Activated T-helper 2 cell treated with anti-CD3 and anti-CD28 coated beads, Interferon-gamma antibody, Interleukin-2, Interleukin-4, amounts not matched to agents 10 μg/mL and 5 μg/mL and 100 μg/mL, durations not matched to agents 14 hours and 24 hours and 36 hours (primary cell): ENCODE results near the gene STAT4. TPM values are rescaled to one million over a fixed set of nuclear protein-coding genes. Genes with fewer than 3 reads are reported as not detected.

Experiments
- DNase-seq: peaks from one replicate; pipeline ENCODE4 v3.0.0; 2021; ENCODE audit warnings: low spot score
- H3K27ac Mint-ChIP-seq: one replicate; pipeline ENCODE4 v1.8.0; 2021; ENCODE audit warnings: mixed read lengths
- H3K27me3 Mint-ChIP-seq: one replicate; pipeline ENCODE4 v1.8.0; 2021; ENCODE audit warnings: low read depth, mixed read lengths
- H3K36me3 Mint-ChIP-seq: one replicate; pipeline ENCODE4 v1.8.0; 2021; ENCODE audit warnings: low read depth, mixed read lengths
- H3K4me1 Mint-ChIP-seq: one replicate; pipeline ENCODE4 v1.8.0; 2021; ENCODE audit warnings: low read depth, mixed read lengths
- H3K4me3 Mint-ChIP-seq: one replicate; pipeline ENCODE4 v1.8.0; 2021; ENCODE audit warnings: low read depth, mild to moderate bottlenecking, moderate library complexity, mixed read lengths
- H3K9me3 Mint-ChIP-seq: one replicate; pipeline ENCODE4 v1.8.0; 2021; ENCODE audit warnings: mixed read lengths
- intact Hi-C: fragments of 100-400 bp; cut with micrococcal nuclease; formaldehyde crosslinking; loops from one replicate; pipeline ENCODE4 v1.15.1; 2023
- total RNA-seq: library from RNA; stranded (reverse); gene quantifications from 2 replicates; pipeline ENCODE4 v1.2.3, GENCODE V29; 2022

Gene STAT4
- total RNA-seq, 1 donor from 2014 or later: 96.9 TPM

DNA sequence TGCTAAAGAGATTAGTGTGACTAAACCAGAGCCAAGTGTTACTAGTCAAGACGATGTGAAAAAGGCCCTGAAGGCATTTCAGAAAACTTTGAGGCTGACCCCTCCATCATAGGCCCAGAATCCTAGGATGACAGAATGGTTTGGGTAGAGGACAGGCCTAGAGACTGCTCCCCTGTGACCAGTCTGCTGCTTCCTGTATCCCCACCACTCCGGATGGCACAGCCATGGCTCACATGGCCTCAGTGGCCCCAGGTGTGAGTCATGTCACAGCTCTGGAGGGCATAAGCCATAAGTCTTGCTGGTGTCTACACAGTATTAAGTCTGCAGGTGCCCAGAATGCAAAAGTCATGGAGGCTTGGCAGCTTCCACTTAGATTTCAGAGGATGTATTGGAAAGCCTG lies 124.4 kb downstream of the STAT4 start:
- H3K27ac Mint-ChIP-seq: no peak overlapping the region
- intact Hi-C loops: loop anchor here (10.0 kb wide), 1 partner anchor 702 kb away; no protein-coding TSS in a partner anchor
- H3K9me3 Mint-ChIP-seq: no peaks in the 10 kb centered on the region
- no peaks in the 10 kb centered on the region for H3K27me3 Mint-ChIP-seq
- DNase-seq: no peak
- no peak overlapping the region for H3K4me3 Mint-ChIP-seq
- peaks cover 52% of the 10 kb centered on the region for H3K4me1 Mint-ChIP-seq
- peaks cover 57% of the 10 kb centered on the region for H3K36me3 Mint-ChIP-seq

DNA sequence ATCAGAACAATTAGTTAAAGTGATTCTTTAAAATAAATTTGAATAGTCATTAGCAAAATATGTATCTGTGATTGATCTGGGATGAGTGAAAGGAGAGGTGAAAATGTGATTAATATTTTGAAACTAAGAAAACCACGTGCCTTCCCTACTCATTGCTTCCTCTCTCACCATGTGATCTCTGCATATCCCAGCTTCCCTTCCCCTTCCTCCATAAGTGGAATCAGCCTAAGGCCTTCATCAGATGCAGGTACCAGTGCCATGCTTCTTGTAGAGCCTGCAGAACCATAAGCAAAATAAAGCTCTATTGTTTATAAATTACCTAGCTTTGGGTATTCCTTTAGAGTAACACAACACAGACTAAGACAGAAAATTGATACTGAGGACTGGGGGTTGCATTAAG lies 125.7 kb downstream of the STAT4 start:
- Mint-ChIP-seq H3K4me3 (peak overlapping the region; percentile 22), H3K9me3 (no peaks in the 10 kb centered on the region), H3K27me3 (no peaks in the 10 kb centered on the region), H3K36me3 (peaks cover 46% of the 10 kb centered on the region), H3K4me1 (peaks cover 42% of the 10 kb centered on the region), H3K27ac (no peak overlapping the region)
- no peak for DNase-seq
- intact Hi-C loops: loop anchor here (10.0 kb wide), 1 partner anchor 700 kb away; no protein-coding TSS in a partner anchor

DNA sequence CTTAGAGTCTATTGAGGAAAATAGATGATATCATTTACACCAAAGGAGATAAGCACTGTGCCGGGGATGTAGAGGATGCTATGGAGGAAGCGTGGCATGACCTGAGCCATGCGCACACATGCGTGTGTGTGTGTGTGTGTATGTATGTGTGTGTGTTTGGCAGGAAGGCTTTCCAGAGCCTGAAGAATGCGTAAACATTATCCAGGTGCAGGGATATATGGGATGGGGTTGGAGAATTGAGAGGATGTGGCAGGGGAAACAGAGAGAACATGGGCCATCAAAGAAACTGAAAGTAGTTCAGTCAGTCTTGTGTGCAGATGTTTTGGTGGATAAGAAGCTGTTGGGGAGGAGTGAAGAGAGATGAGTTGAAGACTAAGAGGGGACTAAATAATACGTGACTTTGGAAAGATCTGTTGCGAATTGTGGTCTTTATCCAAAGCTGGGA lies 127.5 kb downstream of the STAT4 start:
- no peaks in the 10 kb centered on the region for H3K27me3 Mint-ChIP-seq
- peak; percentile 40 for DNase-seq
- H3K4me3 Mint-ChIP-seq: no peak overlapping the region
- H3K27ac Mint-ChIP-seq: no peak overlapping the region
- peaks cover 31% of the 10 kb centered on the region for H3K36me3 Mint-ChIP-seq
- peaks cover 37% of the 10 kb centered on the region for H3K4me1 Mint-ChIP-seq
- intact Hi-C loops: loop anchor here (1.0 to 10.0 kb wide), 9 partner anchors 9 to 698 kb away; partner anchors contain the start of genes STAT1 and STAT4
- H3K9me3 Mint-ChIP-seq: no peaks in the 10 kb centered on the region

DNA sequence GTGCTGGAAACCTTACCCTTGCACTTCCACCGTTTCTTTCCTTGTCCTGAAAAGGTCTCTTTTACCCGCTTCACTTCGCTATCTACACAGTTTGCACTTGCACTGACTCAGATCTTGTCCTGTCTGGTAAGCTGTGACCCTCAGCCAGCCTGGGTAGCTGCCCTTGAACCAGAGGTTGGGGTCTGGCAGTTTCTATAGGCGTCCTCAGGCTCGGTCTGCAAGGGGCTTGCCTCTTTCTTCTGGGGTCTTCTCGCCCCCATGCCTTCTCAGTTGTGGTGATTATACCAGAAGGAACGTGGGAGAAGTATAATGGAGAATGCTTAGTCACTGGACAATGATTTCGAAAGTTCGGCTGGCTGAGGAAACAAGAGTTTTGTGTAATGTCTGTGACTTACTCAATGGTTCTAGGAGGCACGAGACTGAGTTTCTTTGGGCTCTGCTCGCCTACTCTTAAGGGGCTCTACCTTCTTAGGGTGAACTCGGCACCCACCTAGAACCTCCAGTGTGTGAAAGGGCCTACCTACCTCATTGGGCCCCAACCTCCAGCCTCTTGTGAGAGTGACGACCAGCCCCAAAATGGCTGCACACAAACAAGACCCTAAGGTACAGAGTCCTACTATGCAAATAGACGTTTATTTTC lies 129.9 kb downstream of the STAT4 start:
- Mint-ChIP-seq H3K4me3 (no peak overlapping the region), H3K4me1 (peaks cover 38% of the 10 kb centered on the region), H3K27ac (no peak overlapping the region), H3K36me3 (peaks cover 12% of the 10 kb centered on the region), H3K27me3 (no peaks in the 10 kb centered on the region), H3K9me3 (peaks cover under 1% of the 10 kb centered on the region)
- no peak for DNase-seq
- intact Hi-C loops: loop anchor here (2.0 to 10.0 kb wide), 8 partner anchors 41 to 696 kb away; partner anchors contain the start of gene GLS

DNA sequence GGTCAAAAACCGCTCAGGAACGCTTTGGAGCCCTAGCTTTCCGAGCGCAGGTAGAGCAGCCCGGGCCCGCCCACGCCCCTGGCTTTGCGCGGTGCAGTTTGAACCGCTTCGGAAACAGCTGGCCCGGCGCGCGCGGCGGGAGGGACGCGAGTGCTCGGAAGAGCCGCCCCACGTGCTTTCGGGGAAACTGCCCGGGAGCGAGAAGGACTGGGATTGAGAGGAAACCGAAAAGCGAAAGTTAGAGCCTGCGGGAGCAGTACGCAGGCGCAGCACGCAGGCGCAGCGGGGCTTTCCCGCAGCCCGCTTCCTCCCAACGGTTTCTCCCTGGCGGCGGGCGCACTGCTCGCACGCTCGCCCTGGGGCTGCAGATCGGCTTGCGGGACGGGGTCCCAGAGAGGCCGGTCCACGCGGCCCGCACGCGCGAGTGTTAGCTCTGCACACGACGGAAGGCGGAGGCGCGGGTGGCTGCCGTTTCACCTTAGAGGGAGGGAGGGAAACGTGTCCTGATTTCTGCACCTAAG lies 130.5 kb downstream of the STAT4 start:
- Mint-ChIP-seq H3K27ac (no peak overlapping the region), H3K9me3 (peaks cover 4% of the 10 kb centered on the region), H3K27me3 (no peaks in the 10 kb centered on the region), H3K36me3 (peaks cover 8% of the 10 kb centered on the region), H3K4me1 (peaks cover 35% of the 10 kb centered on the region), H3K4me3 (no peak overlapping the region)
- peak; percentile 96 for DNase-seq
- intact Hi-C loops: loop anchor here (2.0 to 10.0 kb wide), 8 partner anchors 42 to 695 kb away; partner anchors contain the start of gene GLS

DNA sequence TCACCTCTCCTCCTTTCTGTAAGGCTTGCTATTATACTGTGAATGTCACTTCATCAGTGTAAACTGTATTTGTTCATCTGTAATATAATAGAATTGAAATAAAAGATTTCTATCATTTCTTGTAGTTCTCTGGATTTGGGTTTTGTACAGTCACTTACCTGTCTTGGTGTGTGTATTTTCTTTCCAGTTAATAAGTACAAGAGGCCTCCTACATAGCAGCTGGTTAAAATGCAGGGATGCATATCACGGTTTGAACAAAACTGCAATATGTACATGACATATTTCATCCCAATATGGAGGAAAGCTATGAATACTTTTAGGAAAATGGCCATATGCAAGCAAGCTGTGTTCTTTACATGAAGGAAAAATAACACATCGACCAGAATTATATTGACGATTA lies 131.4 kb downstream of the STAT4 start:
- H3K27ac Mint-ChIP-seq: no peak overlapping the region
- intact Hi-C loops: no loop called here
- H3K4me3 Mint-ChIP-seq: no peak overlapping the region
- DNase-seq: no peak
- H3K36me3 Mint-ChIP-seq: peaks cover 5% of the 10 kb centered on the region
- no peaks in the 10 kb centered on the region for H3K27me3 Mint-ChIP-seq
- H3K4me1 Mint-ChIP-seq: peaks cover 26% of the 10 kb centered on the region
- H3K9me3 Mint-ChIP-seq: peaks cover 4% of the 10 kb centered on the region

DNA sequence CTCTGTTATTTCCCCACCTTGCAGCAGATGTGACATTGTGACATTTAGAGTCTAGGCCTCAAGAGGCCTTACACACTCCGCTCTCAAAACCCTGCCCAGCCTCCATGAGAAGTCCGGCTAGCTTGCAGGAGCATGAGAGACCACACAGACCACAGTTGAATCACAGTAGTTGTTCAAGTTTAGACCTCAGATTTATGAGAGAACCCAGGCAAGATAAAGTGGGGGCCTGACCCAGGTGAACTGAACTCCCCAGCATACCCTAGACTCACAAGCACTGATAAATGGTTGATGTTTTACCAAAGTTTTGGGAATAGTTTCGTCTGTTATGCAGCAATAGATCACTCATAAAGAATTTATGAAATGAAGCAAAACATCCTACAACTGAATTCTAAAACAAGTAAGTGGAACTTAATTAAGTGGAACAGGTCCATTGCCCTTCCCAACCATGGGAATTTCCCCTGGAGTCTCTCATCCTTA lies 132.1 kb downstream of the STAT4 start:
- no peak for DNase-seq
- intact Hi-C loops: no loop called here

DNA sequence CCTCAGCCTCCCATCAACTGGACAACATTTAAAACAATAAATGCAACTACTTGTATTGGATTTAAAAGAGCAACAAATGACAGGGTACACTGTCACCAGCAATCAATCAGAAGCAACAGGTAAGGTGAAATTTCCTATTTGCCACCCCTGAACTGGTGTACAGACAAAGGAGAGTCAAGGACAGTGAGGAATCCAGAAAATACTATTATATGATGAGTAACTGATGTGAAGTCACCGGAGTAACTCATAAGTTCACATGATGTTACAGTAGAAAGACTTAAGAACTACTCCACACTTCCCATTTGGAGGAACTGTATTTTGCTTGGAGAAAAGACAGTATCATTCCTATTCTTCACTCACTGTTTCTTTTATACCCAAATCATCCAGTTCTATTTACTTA lies 132.7 kb downstream of the STAT4 start:
- DNase-seq: no peak
- intact Hi-C loops: no loop called here
- Mint-ChIP-seq H3K9me3 (peaks cover 4% of the 10 kb centered on the region), H3K27me3 (no peaks in the 10 kb centered on the region), H3K4me3 (no peak overlapping the region), H3K27ac (no peak overlapping the region), H3K36me3 (peaks cover 5% of the 10 kb centered on the region), H3K4me1 (peaks cover 24% of the 10 kb centered on the region)

More for the DNA sequence above, 132.1 kb downstream of the STAT4 start:
- Mint-ChIP-seq H3K4me1 (peaks cover 24% of the 10 kb centered on the region), H3K9me3 (peaks cover 4% of the 10 kb centered on the region), H3K27me3 (no peaks in the 10 kb centered on the region), H3K36me3 (peaks cover 5% of the 10 kb centered on the region), H3K27ac (peak overlapping the region; percentile 33), H3K4me3 (peak overlapping the region; percentile 27)

DNA sequence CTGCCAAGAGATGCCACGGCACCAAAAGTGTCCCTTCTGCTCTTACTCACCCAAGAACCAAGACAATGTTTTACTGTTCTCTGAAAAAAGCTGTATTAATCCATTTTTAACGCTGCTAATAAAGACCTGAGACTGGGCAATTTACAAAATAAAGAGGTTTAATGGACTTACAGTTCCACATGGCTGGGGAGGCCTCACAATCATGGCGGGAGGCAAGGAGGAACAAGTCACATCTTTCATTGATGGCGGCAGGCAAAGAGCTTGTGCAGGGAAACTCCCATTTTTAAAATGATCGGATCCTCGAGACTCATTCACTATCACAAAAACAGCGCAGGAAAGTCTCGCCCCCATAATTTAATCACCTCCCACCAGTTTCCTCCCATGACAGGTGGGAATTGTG lies 135.0 kb downstream of the STAT4 start:
- H3K9me3 Mint-ChIP-seq: peaks cover 4% of the 10 kb centered on the region
- no peaks in the 10 kb centered on the region for H3K27me3 Mint-ChIP-seq
- DNase-seq: no peak
- H3K4me3 Mint-ChIP-seq: no peak overlapping the region
- H3K36me3 Mint-ChIP-seq: peaks cover 17% of the 10 kb centered on the region
- intact Hi-C loops: loop anchor here (2.0 kb wide), 4 partner anchors 13 to 293 kb away; no protein-coding TSS in a partner anchor
- H3K27ac Mint-ChIP-seq: no peak overlapping the region
- H3K4me1 Mint-ChIP-seq: peaks cover 31% of the 10 kb centered on the region

DNA sequence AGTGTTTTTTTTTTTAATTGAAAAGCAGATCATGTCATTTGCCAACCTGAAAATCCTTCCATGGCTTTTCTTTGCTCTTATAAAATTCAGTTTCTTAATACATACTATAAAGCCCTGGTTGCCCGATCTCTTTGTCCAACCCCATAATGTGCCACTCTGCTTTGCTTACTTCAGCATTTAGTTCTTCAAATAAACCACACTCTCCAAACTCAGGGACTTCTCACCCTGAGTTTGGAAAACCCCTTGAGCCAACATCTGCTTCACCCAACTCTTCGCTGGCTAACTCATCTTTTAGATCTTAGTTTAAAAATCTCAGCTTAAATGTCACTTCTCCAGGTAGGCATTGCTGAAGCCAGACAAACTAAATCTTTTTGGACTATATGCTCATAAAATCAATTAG lies 135.6 kb downstream of the STAT4 start:
- Mint-ChIP-seq H3K4me3 (no peak overlapping the region), H3K27ac (no peak overlapping the region), H3K36me3 (peaks cover 21% of the 10 kb centered on the region), H3K9me3 (peaks cover 4% of the 10 kb centered on the region), H3K27me3 (no peaks in the 10 kb centered on the region), H3K4me1 (peaks cover 35% of the 10 kb centered on the region)
- intact Hi-C loops: loop anchor here (2.0 kb wide), 4 partner anchors 14 to 292 kb away; no protein-coding TSS in a partner anchor
- DNase-seq: no peak

DNA sequence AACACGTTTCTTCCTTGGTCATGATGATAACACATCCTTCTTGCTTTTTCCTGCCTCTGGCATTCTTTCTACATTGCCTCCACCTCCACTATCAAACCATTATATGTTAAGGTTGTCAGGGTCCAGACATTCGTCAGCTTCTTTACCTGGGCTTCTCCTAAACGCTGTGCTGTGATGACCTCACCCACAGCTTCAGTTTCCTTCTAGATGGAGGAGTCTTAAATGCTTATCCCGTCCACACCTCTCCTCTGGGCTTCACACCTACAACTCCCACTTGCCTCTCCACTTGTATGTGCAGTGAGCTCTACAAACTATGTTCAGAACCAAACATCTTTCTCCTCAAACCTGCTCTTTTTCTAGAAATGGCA lies 136.2 kb downstream of the STAT4 start:
- H3K27ac Mint-ChIP-seq: no peak overlapping the region
- no peak for DNase-seq
- peaks cover 4% of the 10 kb centered on the region for H3K9me3 Mint-ChIP-seq
- intact Hi-C loops: loop anchor here (1.0 to 5.0 kb wide), 7 partner anchors 9 to 1227 kb away; no protein-coding TSS in a partner anchor
- H3K27me3 Mint-ChIP-seq: no peaks in the 10 kb centered on the region
- peaks cover 39% of the 10 kb centered on the region for H3K4me1 Mint-ChIP-seq
- no peak overlapping the region for H3K4me3 Mint-ChIP-seq
- peaks cover 27% of the 10 kb centered on the region for H3K36me3 Mint-ChIP-seq

DNA sequence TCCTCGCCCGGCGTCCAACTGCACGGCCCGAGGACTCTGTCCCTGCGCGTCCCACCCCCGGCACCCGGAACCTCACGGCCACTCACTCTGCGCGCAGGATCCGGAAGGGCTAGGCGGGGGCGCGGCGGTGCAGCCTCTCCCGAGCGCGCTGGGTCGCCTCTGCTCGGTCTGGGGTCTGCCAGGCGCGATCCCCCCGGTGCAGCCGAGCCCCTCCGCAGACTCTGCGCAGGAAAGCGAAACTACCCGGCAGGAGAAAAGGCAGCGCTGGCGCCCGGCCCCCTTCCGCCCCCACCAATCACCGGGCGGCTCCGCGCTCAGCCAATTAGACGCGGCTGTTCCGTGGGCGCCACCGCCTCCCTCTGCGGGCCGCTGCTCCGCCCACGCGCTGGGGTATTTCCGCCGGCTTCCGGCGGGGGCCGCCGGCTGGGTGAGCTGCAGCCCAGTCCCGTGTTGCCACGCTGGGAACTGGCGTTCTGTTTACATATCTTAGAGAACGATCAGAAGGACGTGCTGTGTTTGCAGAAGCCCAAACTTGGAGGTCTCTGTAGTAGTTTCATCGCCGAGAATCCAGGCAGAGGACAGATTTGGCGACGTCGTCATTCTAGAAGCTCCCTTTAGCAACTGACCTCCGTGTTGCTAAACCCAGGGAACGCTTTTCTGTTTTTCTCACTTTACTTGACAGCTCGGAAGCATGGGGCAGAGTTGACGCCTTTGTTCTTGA lies 136.7 kb downstream of the STAT4 start, which contains the start of gene STAT1:
Gene STAT1 (minus strand): TSS at position 240 of the 721 bp plus-strand sequence. CDS start 4,168 bp downstream, outside the sequence.
- Mint-ChIP-seq H3K9me3 (peaks cover 4% of the 10 kb centered on the region), H3K4me3 (no peak within 1 kb of the TSS), H3K4me1 (peaks cover 40% of the 10 kb centered on the region), H3K27me3 (no peaks in the 10 kb centered on the region), H3K27ac (no peak within 1 kb of the TSS), H3K36me3 (peaks cover 32% of the 10 kb centered on the region)
- DNase-seq: peak; percentile 96
- intact Hi-C loops: loop anchor here (1.0 to 5.0 kb wide), 7 partner anchors 9 to 1227 kb away; no protein-coding TSS in a partner anchor
